ENCODE measurements around the gene PLRG1.

GRCh38 chr4:154511981-154512380 lies 38.2 kb downstream of the PLRG1 start:
- no peak for TF ChIP-seq POLR2A (IDR thresholded peaks at IDR 0.05; ENCODE audit: low read depth)
- TF ChIP-seq POLR2AphosphoS5 (IDR thresholded peaks at IDR 0.05), result no peak
- TF ChIP-seq CTCF (IDR thresholded peaks at IDR 0.05), result no peak
- TF ChIP-seq EP300 (IDR thresholded peaks at IDR 0.05), result no peak

Data from esophagus muscularis mucosa (tissue), 4 donors.